Omental fat pad (tissue), 4 donors: ENCODE measurements around the gene SPZ1. TPM values are rescaled to one million over a fixed set of nuclear protein-coding genes. Genes with fewer than 3 reads are reported as not detected.
"Not testable (repeated sequence)": the region's sequence is repeated elsewhere in the genome, so short reads cannot be mapped to it uniquely, and the experiment has no call there.

Source experiments
- ATAC-seq: fragments of 150-250 bp; one replicate; pipeline ENCODE4 v1.9.1; 2016; ENCODE audit warnings: mild to moderate bottlenecking, moderate library complexity; ENCODE audit not compliant: low FRiP score
- DNase-seq: peaks from one replicate; pipeline ENCODE4 v3.0.0-alpha.2; 2019; ENCODE audit warnings: low spot score
- CTCF ChIP-seq, 3 donors: fragments of 450-650 bp; IDR thresholded peaks; one replicate each; pipeline ENCODE4 v1.5.1; 2016 to 2017; ENCODE audit warnings: antibody characterized with exemption in 3 of 3, mild to moderate bottlenecking in 3 of 3, moderate library complexity in 2 of 3
- total RNA-seq, 4 donors: library from RNA; depleted of rRNA; stranded (reverse); fragments of >200 nt; gene quantifications; one replicate each; pipeline ENCODE4 v1.1.0, GENCODE V29; 2016

The SPZ1 gene
- total RNA-seq = not detected

- TF ChIP-seq CTCF (IDR thresholded peaks at IDR 0.05) = no peak
- no peak for ATAC-seq
- DNase-seq = no peak
Observed at GRCh38 chr5:80319702-80320101, at the start of gene SPZ1. TSS of gene SPZ1 (plus strand) at chr5:80320002. CDS start at chr5:80320216, 214 bp downstream.

GRCh38 chr5:80270543-80270942 lies 49.3 kb upstream of the SPZ1 start:
- not testable (repeated sequence) for ATAC-seq, DNase-seq

GRCh38 chr5:80275347-80275746 lies 44.5 kb upstream of the SPZ1 start:
- ATAC-seq = no peak

GRCh38 chr5:80276186-80276585 lies 43.6 kb upstream of the SPZ1 start:
- ATAC-seq (no peak), DNase-seq (no peak)
- TF ChIP-seq CTCF (IDR thresholded peaks at IDR 0.05) = no peak

More at GRCh38 chr5:80275347-80275746, 44.5 kb upstream of the SPZ1 start:
- no peak for TF ChIP-seq CTCF (IDR thresholded peaks at IDR 0.05)
- no peak for DNase-seq

- TF ChIP-seq CTCF (IDR thresholded peaks at IDR 0.05) = no peak
- ATAC-seq (no peak), DNase-seq (no peak)
Observed at GRCh38 chr5:80277191-80277590, 42.6 kb upstream of the SPZ1 start.

- no peak for TF ChIP-seq CTCF (IDR thresholded peaks at IDR 0.05)
- no peak for ATAC-seq
Observed at GRCh38 chr5:80282054-80282453, 37.7 kb upstream of the SPZ1 start.

GRCh38 chr5:80283360-80283759 lies 36.4 kb upstream of the SPZ1 start:
- no peak for ATAC-seq
- DNase-seq = no peak
- no peak for TF ChIP-seq CTCF (IDR thresholded peaks at IDR 0.05)

More at GRCh38 chr5:80282054-80282453, 37.7 kb upstream of the SPZ1 start:
- no peak for DNase-seq

GRCh38 chr5:80284720-80285119 lies 35.1 kb upstream of the SPZ1 start:
- no peak for TF ChIP-seq CTCF (IDR thresholded peaks at IDR 0.05)
- ATAC-seq (no peak), DNase-seq (no peak)
